Suppressor macrophage treated with lipopolysaccharide for 1 hour (primary cell): ENCODE data around the gene TTC27.
A peak's percentile ranks its signal among the peaks of the same experiment; 100 is the strongest.
"Not testable (repeated sequence)": the region's sequence is repeated elsewhere in the genome, so short reads cannot be mapped to it uniquely, and the experiment has no call there.

Source experiments
- DNase-seq, 3 donors: peaks; one replicate each; pipeline ENCODE4 v3.0.0-alpha.2; 2020 to 2022

The TTC27 gene

DNA sequence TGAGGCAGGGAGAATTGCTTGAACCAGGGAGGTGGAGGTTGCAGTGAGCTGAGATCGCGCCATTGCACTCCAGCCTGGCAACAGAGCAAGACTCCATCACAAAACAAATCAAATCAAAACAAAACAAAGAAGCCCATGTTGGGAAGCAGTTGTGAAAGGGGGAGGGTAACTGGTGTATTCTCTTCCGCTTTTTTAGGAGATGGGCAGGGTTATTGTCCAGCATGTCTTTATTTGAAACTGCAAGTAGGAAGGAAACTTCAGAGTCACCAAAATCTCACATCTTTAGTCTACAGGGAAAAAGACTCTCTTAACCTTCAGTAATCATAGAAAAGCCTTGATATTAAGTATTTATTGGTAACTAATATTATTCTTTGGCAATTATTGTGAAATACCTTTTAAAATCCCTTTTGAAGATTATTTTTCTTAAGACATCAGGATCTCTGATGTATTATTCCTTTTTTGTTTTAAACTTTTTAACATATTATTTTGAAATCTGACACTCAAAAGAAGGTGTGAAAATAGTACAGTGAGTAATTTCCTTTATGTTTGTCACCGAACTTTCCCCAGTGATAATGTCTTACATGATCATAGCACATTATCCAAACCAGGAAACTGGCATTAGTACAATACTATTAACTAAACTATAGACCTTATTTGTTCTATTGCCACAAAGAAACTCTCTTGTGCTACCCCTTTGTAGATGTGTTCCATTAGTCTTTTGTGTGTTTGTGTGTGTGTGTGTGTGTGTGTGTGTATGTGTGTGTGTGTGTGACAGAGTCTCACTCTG, 234.6 kb downstream of the TTC27 start:
- peak in 2 of 3 donors; percentile 4 to 19 for DNase-seq

GRCh38 chr2:32863326-32863725, 235.5 kb downstream of the TTC27 start:
- DNase-seq, result no peak

DNA sequence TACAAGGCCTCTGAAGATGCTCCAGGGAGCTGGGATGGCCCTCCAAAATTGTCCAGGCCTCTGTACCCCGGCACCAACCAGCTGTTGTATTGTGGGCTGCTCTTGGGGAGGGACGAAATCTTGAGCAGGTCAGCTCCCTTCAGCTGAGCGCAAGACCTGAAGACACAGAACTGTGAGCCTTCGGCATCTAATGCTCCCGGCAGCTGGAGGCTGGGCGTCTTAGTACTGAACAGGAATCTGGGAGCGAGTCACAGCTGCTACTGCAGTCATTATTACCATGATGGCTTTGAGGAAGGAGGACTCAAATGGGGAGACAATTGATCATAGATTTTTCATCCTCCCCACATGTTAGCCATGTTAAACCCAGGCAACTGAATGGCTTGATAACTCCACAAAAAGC, 236.0 kb downstream of the TTC27 start:
- no peak for DNase-seq

- DNase-seq, result no peak
Observed at GRCh38 chr2:32864334-32865111, 236.7 kb downstream of the TTC27 start.

DNA sequence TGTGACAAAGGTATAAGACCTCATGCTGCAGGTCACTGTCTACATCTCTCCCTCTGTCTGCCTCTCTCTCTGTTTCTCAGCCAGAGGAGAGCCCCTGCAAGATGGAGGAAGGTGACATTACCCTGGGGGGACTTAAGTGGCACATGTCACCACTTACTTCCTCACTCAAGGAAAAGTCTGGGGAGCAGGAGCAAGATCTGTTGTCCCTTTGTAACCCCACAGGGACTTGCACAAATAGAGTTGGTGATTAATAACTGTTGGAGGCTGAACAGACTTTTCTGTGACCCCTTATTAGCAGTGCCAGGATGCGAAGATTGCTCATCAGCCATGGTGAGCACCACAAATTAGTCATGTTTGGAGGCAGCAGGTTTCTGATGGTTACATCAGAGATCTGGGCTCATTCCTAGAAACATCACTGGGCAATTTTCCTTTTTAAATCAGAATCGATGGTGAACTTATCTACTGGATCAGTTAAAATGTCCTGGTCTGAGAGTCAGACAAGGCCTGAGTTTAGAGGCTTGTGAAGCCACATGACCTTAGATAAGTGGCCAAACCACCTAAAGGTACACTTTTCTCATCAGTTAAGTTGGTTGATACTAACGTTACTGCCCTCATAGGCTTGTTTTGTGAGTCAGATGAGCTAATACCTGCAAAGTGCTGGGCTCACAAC, 237.7 kb downstream of the TTC27 start:
- DNase-seq, result peak; percentile 2 to 39 (median 17)

GRCh38 chr2:32866462-32866861, 238.6 kb downstream of the TTC27 start:
- DNase-seq, result not testable (repeated sequence)
